ENCODE data around the gene TAF4.

TAF4 gene

GRCh38 chr20:62042025-62042820 is 23.5 kb downstream of the TAF4 start:
- DNase-seq (ENCODE audit: low spot score): no peak

- no peak for DNase-seq (ENCODE audit: low spot score)
These were observed 24.7 kb downstream of the TAF4 start for GRCh38 chr20:62040933-62041332.

- no peak for DNase-seq (ENCODE audit: low spot score)
These were observed 25.2 kb downstream of the TAF4 start for GRCh38 chr20:62040381-62040922.

GRCh38 chr20:62039738-62040137 is 25.9 kb downstream of the TAF4 start:
- no peak for DNase-seq (ENCODE audit: low spot score)

GRCh38 chr20:62032609-62033368 is 32.9 kb downstream of the TAF4 start:
- DNase-seq (ENCODE audit: low spot score): no peak

- no peak for DNase-seq (ENCODE audit: low spot score)
These were observed 34.1 kb downstream of the TAF4 start for GRCh38 chr20:62031462-62032092.

- DNase-seq (ENCODE audit: low spot score): no peak
These were observed 34.7 kb downstream of the TAF4 start for GRCh38 chr20:62030834-62031434.

GRCh38 chr20:62030357-62030756 is 35.3 kb downstream of the TAF4 start:
- DNase-seq (ENCODE audit: low spot score): no peak

GRCh38 chr20:62029949-62030348 is 35.7 kb downstream of the TAF4 start:
- no peak for DNase-seq (ENCODE audit: low spot score)

GRCh38 chr20:62029296-62029695 is 36.4 kb downstream of the TAF4 start:
- no peak for DNase-seq (ENCODE audit: low spot score)

- no peak for DNase-seq (ENCODE audit: low spot score)
These were observed 37.3 kb downstream of the TAF4 start for GRCh38 chr20:62028384-62028783.

- no peak for DNase-seq (ENCODE audit: low spot score)
These were observed 37.9 kb downstream of the TAF4 start for GRCh38 chr20:62027698-62028321.

GRCh38 chr20:62027116-62027515 is 38.6 kb downstream of the TAF4 start:
- no peak for DNase-seq (ENCODE audit: low spot score)

GRCh38 chr20:62026564-62026856 is 39.2 kb downstream of the TAF4 start:
- DNase-seq (ENCODE audit: low spot score): no peak

GRCh38 chr20:62025832-62026563 is 39.7 kb downstream of the TAF4 start:
- DNase-seq (ENCODE audit: low spot score): no peak

- DNase-seq (ENCODE audit: low spot score): no peak
These were observed 40.3 kb downstream of the TAF4 start for GRCh38 chr20:62025394-62025793.

GRCh38 chr20:62023935-62024334 is 41.7 kb downstream of the TAF4 start:
- no peak for DNase-seq (ENCODE audit: low spot score)

- no peak for DNase-seq (ENCODE audit: low spot score)
These were observed 43.0 kb downstream of the TAF4 start for GRCh38 chr20:62022575-62023139.

GRCh38 chr20:62021793-62022385 is 43.8 kb downstream of the TAF4 start:
- DNase-seq (ENCODE audit: low spot score): no peak

GRCh38 chr20:62020935-62021701 is 44.6 kb downstream of the TAF4 start:
- DNase-seq (ENCODE audit: low spot score): no peak
